ENCODE data around the gene MARVELD1. TPM values are rescaled to one million over a fixed set of nuclear protein-coding genes. Genes with fewer than 3 reads are reported as not detected.

MARVELD1 gene
- total and polyA plus RNA-seq, 2 of the 8 experiments (the other 6 are each of a cell fraction or from before 2014, with no cell fraction given) = 28.1 to 37.3 TPM

DNA sequence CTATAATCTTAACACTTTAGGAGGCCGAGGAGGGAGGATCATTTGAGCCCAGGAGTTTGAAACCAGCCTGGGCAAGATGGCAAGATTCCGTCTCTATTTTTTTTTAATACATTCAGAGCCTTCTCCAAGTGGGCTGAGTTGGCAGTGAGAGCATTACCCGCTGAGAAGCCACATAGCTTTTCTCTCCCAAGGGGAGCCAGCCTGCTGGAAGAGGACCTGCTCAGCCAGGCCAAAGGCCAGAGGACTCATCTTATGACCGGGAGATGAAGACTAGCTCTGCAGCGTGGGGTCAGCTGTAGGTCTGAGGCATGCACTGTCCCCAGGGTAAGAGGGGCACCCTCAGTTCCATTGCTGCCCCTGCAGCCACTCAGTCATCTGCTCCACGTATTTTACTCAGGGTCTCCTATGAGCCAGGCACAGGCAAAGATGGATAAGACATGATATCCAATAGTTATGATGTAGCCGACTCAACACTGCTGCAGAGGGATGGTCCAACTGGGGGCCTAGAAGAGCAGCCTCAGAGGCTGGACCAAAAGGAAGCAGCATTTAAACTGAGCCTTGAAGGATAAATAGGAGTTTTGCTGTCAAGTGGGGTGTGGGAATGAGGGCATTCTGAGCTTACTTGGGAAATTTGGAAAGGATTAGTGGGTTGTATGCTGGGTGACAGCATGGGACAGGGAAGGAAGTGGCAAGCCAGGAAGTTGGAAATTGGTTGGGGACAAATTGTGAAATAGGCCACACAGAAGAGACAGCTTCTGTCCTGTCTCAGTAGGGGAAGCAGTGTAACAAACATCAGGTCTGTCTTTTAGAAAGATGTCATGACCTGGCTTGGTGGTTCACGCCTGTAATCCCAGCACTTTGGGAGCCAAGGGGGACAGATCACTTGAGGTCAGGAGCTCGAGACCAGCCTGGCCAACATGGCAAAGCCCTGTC lies 1.6 kb upstream of the MARVELD1 start:
- WGBS, 2 experiments (ENCODE audit: extremely low coverage in 1 of 2, insufficient coverage in 1 of 2, insufficient read length in 1 of 2, insufficient replicate concordance in 2 of 2, low coverage in 1 of 2, low lambda C conversion rate in 2 of 2, missing lambda C conversion rate in 1 of 2) = 86% methylated on average over 9 of the region's 9 CpGs; no CpG with 5 or more reads in 1 of the 2 experiments
- Histone ChIP-seq H3K79me1 (ENCODE audit: low read depth, low read length) (no peaks in the 10 kb centered on the region), H2BK15ac (ENCODE audit: low read length) (peak overlapping the region; percentile 95; the same call in 1 of the 2 replicates)

More for the DNA sequence above, 1.6 kb upstream of the MARVELD1 start:
- Histone ChIP-seq H3K4ac (replicated peaks; ENCODE audit: insufficient read length, low read depth, low read length) (no peak overlapping the region), H3K23ac (ENCODE audit: insufficient read length) (no peak overlapping the region), H3K4me3 (ENCODE audit: extremely low read depth in 1 of 4, insufficient read depth in 2 of 4, low read depth in 3 of 4, low read length in 4 of 4) (no peak overlapping the region), H3K23me2 (ENCODE audit: low read depth, low read length) (peaks cover 16% of the 10 kb centered on the region), H3K36me3 (ENCODE audit: control insufficient read depth in 2 of 4, insufficient read depth in 4 of 4, low read length in 3 of 4) (0 out of 8 replicates have a peak, but pooled peaks cover 0 to 2% (median 0%) of the 10 kb centered on the region in 4 experiments), H2AFZ (ENCODE audit: low read length) (no peak overlapping the region), H2BK20ac (ENCODE audit: low read length) (no peak overlapping the region; the same call in 1 of the 2 replicates), H3K4me2 (ENCODE audit: insufficient read depth in 1 of 2, low read depth in 2 of 2, low read length in 2 of 2) (no peak overlapping the region; a peak in 1 of 4 replicates), H4K5ac (ENCODE audit: insufficient read length, low read depth, low read length) (no peak overlapping the region), H4K91ac (replicated peaks; ENCODE audit: insufficient read length, low read length) (no peak overlapping the region), H3K9me3 (ENCODE audit: insufficient read depth in 2 of 2, low read depth in 1 of 2, low read length in 1 of 2) (no peaks in the 10 kb centered on the region), H3K27me3 (replicated peaks in 1 of 4; ENCODE audit: control insufficient read depth in 3 of 4, extremely low read depth in 1 of 4, insufficient read depth in 3 of 4, low read length in 3 of 4) (no peaks in the 10 kb centered on the region), H3K9ac (replicated peaks in 1 of 4; ENCODE audit: extremely low read depth in 1 of 4, low read depth in 3 of 4, low read length in 3 of 4) (no peak overlapping the region; a peak in 1 of 7 replicates), H3K14ac (ENCODE audit: insufficient read length) (no peak overlapping the region), H2BK12ac (ENCODE audit: low read depth, low read length) (no peak overlapping the region), H2AK5ac (ENCODE audit: low read depth, low read length) (peak overlapping the region; percentile 20; the same call in 1 of the 2 replicates), H4K20me1 (replicated peaks in 1 of 2; ENCODE audit: control insufficient read depth in 1 of 2, insufficient read depth in 2 of 2, low read length in 2 of 2) (no peaks in the 10 kb centered on the region), H3K27ac (ENCODE audit: low read depth, low read length) (no peak overlapping the region), H2BK5ac (ENCODE audit: low read depth, low read length) (no peak overlapping the region), H2BK120ac (replicated peaks; ENCODE audit: low read depth, low read length) (no peak overlapping the region), H3K56ac (replicated peaks; ENCODE audit: insufficient read length, low read depth, low read length) (no peak overlapping the region), H3K18ac (ENCODE audit: extremely low read depth, low read length) (no peak overlapping the region; the same call in 1 of the 2 replicates), H4K8ac (ENCODE audit: extremely low read depth, insufficient read depth, low read length) (no peak overlapping the region), H3K79me2 (ENCODE audit: control insufficient read depth in 1 of 2, insufficient read depth in 2 of 2, low read length in 2 of 2) (peaks cover 0 to 5% of the 10 kb centered on the region in 2 experiments; a peak in 1 of 4 replicates), H3K4me1 (replicated peaks in 1 of 4; ENCODE audit: control insufficient read depth in 3 of 4, insufficient read depth in 4 of 4, low read length in 3 of 4) (peaks cover 4 to 11% (median 8%) of the 10 kb centered on the region in 4 experiments; a peak in 6 of 7 replicates)
- FAIRE-seq (no peak), DNase-seq (ENCODE audit: low read depth in 1 of 2, low spot score in 2 of 2) (no peak)
- ChIA-PET CTCF (ENCODE audit: partially characterized antibody) (interaction anchor here (1.0 to 20.9 kb wide), 7 partner anchors 6 to 190 kb away, joined by 3 to 773 read pairs (median 52); partner anchors contain the start of genes AVPI1 and ZFYVE27), POLR2A (ENCODE audit: partially characterized antibody) (interaction anchor here (1.2 to 12.5 kb wide), 4 partner anchors 10 to 35 kb away, joined by 3 to 234 read pairs (median 32); partner anchors contain the start of genes AVPI1 and ZFYVE27)
- TF ChIP-seq POLR2AphosphoS5 (IDR thresholded peaks at IDR 0.05; ENCODE audit: low read depth, low read length) (no peak), SRF (IDR thresholded peaks at IDR 0.05; ENCODE audit: low read depth, low read length) (no peak), SP2 (IDR thresholded peaks at IDR 0.05; ENCODE audit: low read length) (no peak), EP300 (IDR thresholded peaks at IDR 0.05; ENCODE audit: borderline replicate concordance in 1 of 2, low read depth in 2 of 2, low read length in 2 of 2) (no peak)
